Measurements from ENCODE around the gene WNT2.

The WNT2 gene

GRCh38 chr7:117322741-117323304 lies at the start of gene WNT2:
WNT2 (minus strand) TSS chr7:117323058; CDS start chr7:117322989, 69 bp downstream.
- DNase-seq = no peak

GRCh38 chr7:117372073-117372472 lies 49.2 kb upstream of the WNT2 start:
- DNase-seq = no peak

GRCh38 chr7:117364339-117365080 lies 41.7 kb upstream of the WNT2 start:
- no peak for DNase-seq

GRCh38 chr7:117362294-117362888 lies 39.5 kb upstream of the WNT2 start:
- DNase-seq = no peak

- no peak for DNase-seq
Observed at GRCh38 chr7:117350027-117350426, 27.2 kb upstream of the WNT2 start.

GRCh38 chr7:117349570-117349969 lies 26.7 kb upstream of the WNT2 start:
- no peak for DNase-seq

GRCh38 chr7:117347962-117348672 lies 25.3 kb upstream of the WNT2 start:
- DNase-seq = no peak

- DNase-seq = no peak
Observed at GRCh38 chr7:117347480-117347879, 24.6 kb upstream of the WNT2 start.

- no peak for DNase-seq
Observed at GRCh38 chr7:117346161-117346560, 23.3 kb upstream of the WNT2 start.

GRCh38 chr7:117338020-117338419 lies 15.2 kb upstream of the WNT2 start:
- no peak for DNase-seq

GRCh38 chr7:117333168-117333567 lies 10.3 kb upstream of the WNT2 start:
- no peak for DNase-seq

GRCh38 chr7:117332031-117332430 lies 9.2 kb upstream of the WNT2 start:
- DNase-seq = no peak

- DNase-seq = no peak
Observed at GRCh38 chr7:117325836-117326235, 3.0 kb upstream of the WNT2 start.

GRCh38 chr7:117324960-117325359 lies 2.1 kb upstream of the WNT2 start:
- DNase-seq = no peak

- DNase-seq = no peak
Observed at GRCh38 chr7:117323851-117324711, 1.2 kb upstream of the WNT2 start.

- DNase-seq = no peak
Observed at GRCh38 chr7:117323305-117323850, 520 bp upstream of the WNT2 start.

GRCh38 chr7:117320523-117320922 lies 2.3 kb downstream of the WNT2 start:
- no peak for DNase-seq

- DNase-seq = no peak
Observed at GRCh38 chr7:117319181-117319580, 3.7 kb downstream of the WNT2 start.

- DNase-seq = no peak
Observed at GRCh38 chr7:117313582-117313981, 9.3 kb downstream of the WNT2 start.

- DNase-seq = no peak
Observed at GRCh38 chr7:117312593-117313580, 10.0 kb downstream of the WNT2 start.

- no peak for DNase-seq
Observed at GRCh38 chr7:117308891-117309290, 14.0 kb downstream of the WNT2 start.
